ENCODE results near the gene SEPTIN2.
"Not testable (repeated sequence)": the region's sequence is repeated elsewhere in the genome, so short reads cannot be mapped to it uniquely, and the experiment has no call there.

SEPTIN2 gene

GRCh38 chr2:241315093-241315878 lies 439 bp upstream of the SEPTIN2 start, which contains the start of gene HDLBP:
HDLBP (minus strand) TSS chr2:241315672; CDS start chr2:241266869, 48,803 bp downstream.
- peak; percentile 95 for DNase-seq

- no peak for DNase-seq
Measured at GRCh38 chr2:241316825-241317224, 1.1 kb downstream of the SEPTIN2 start.

DNA sequence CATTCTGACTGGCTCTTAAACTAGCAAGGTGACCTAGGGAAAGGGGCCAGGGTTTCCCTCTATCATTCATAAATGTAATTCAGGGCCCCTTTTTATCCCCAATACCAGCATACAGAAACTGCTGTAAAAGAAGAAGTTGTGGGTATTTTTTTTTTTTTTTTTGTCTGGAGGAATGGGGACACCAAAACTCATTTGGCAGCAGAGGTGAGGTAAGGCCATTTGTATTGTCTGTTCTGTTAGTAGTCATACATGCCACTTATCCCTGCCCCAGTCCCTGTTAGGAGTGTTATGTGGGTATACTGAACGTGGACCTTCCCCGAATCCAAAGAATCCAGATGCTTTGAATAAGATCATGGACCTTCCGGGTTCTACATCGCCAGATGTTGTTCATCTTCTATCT lies 1.7 kb downstream of the SEPTIN2 start:
- DNase-seq = no peak

DNA sequence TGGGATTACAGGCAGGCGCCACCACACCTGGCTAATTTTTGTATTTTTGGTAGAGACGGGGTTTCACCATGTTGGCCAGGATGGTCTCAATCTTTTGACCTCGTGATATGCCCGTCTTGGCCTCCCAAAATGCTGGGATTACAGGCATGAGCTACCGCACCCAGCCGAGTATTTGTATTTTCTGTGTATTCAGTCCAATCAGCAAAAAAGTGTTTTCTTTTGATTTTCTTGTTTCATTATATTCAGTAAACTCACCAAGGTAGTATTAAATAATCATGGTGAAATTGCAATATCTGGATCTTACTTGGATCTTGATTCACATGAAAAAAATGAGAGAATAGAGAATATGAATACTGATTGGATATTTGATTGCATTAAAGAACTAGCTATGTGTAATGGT lies 3.1 kb downstream of the SEPTIN2 start:
- DNase-seq = not testable (repeated sequence)

DNA sequence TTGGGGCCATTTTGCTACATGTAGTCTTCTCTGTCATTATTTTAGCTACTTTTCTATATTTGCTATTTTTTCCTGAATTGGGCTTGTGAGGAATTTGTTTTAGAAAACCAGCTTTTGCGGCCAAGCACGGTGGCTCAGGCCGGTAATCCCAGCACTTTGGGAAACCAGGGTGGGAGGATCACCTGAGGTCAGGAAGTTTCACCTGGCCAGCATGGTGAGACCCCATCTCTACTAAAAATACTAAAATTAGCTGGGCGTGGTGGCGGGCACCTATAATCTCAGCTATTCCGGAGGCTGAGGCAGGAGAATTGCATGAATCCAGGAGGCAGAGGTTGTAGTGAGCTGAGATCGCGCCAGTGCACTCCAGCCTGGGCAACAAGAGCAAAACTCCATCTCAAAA lies 4.7 kb downstream of the SEPTIN2 start:
- no peak for DNase-seq

GRCh38 chr2:241321033-241321432 lies 5.3 kb downstream of the SEPTIN2 start:
- DNase-seq = no peak

DNA sequence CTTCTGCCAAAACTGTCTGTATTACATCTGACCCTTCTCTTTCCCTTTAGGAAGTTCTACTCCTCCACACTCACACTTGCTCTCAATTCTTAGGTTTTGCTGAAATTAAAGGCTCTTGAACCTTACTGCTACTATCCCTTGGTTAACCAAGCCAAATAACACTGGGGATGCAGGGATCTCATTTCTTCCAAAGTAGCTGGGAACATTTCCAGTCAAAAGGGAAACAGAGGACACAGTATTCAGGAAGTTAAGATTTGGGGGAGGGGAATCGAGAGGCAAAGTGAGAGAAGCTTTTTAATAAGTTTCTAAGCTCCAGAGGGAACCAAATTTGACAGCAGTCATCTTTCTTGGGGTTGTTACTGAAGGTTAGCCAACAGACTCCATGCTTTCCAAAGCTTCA lies 6.2 kb downstream of the SEPTIN2 start:
- no peak for DNase-seq

- DNase-seq = no peak
Measured at GRCh38 chr2:241323778-241324177, 8.1 kb downstream of the SEPTIN2 start.

GRCh38 chr2:241324775-241325174 lies 9.1 kb downstream of the SEPTIN2 start:
- DNase-seq = no peak

DNA sequence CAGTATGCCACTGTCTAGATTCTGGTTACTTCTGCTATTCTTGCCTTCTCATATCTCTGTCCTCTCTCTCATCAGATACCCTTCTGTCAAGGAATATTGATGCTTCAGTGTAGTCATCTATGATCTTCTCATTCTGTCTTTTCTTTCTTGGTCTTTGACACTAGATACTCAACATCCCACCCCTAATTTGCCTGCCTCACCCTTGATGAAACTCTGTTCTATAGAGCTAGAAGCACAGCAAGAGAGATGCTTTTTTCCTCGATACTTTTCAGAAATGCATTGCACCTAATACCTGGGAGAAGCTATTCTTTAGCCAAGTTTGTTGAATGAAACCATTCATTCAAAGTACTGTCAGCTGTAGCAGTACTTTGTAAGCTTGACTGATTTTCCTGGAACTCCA lies 9.5 kb downstream of the SEPTIN2 start:
- no peak for DNase-seq

DNA sequence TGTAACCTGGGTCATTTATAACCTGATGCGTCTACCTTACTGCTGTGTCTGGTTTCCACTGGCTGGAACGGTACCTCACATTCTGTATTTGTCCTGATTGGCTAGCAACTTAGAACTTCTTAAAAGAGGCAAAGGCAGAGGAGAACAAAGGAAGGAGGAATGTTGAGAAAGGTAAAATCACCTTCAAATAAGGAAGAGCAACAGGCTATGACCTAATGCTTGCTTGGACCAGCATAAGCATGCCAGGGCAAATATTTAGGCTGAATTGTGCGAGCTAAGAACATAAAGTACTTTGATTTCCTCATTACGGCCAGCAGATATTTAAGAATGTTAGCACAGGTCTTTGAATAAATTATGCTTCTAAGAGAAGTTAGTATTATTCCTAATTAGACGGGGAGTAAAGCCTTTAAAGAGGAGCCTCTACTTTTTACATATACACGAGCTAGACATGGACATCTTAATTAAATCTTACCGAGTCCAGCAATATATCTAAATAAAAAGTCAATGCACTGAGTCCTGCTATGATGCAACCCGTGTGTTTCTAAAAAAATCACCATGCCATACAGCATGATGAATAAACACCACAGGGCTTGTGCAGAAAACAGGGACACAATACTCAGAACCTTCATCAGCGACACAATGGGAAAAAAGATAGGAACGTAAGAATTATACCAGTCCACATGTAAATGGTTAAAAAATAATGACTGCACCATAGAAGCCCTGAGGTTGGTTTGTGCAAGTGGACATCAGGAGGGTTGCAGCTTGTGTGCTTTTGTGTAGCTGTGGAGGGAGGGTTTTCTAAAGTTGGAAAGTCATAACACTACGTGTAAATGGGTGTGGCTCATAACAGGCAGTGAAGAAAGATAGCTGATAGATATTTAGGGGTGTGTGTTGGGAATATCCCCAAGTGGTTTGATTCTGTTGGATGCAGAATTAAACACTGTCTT lies 14.2 kb downstream of the SEPTIN2 start:
- no peak for DNase-seq

DNA sequence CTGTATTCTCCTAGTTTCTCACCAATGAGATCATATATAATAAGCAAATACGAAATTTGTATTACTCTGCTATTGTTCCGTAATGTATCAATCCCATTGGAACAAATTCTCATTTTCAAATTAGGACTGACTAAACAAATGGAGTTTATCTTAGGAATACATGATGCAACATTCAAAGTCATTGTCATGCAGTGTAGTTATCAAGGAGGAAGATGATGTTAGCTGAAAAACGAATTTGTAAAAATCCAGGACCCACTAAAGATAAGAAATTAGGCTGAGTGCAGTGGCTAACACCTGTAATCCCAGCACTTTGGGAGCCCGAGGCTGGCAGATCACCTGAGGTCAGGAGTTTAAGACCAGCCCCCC lies 14.9 kb downstream of the SEPTIN2 start:
- no peak for DNase-seq

DNA sequence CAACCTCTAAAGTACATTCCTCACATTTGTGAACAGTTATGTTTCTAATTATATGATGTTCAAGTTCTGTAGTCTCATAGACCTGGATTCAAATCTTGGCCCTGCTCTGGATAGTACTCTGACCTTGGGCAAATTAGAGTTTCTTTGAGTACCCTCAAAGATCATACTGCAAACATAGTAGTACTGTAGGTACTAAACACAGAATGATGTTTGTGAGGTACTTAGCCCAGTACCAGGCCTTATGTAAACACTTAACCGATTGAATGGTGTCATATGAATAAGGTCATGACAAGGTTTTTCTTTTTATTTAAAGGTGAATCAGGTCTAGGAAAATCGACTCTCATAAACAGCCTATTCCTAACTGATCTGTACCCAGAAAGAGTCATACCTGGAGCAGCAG lies 19.1 kb downstream of the SEPTIN2 start:
- DNase-seq = no peak

DNA sequence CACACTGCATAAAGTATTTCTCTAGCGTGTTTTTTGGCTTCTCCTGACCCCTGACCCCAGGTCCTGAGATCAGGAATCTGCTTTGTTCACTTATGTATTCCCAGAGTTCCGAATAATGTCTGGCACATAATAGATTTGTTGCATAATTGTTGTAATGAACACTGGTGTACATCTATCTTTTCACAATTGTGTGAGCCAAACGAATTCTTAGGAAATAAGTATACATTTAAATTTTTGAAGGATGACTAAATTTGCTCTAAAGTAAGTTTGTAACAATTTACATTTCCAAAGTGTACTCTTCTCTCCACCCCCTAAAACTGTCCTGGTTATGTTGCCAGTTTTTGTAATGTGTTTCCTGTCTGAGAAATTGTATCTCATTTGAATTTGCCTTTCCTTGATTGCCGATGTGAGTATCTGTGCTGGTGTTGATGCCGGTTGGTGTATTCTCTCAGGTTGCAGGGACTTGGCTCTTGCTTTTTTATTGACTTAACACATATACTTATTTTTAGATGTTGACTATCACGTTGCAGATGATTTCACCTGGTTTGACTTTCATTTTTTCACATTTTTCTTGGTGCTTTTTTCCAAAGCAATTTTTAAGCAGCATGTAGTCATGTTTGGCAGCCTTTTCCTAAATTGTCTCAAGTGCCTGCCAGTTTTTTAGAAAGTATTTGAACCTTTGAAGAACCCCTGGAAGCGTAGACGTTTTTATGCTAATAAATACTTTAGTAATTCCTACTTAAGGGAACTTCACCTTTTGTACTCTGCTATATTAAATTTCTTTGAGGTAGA lies 24.3 kb downstream of the SEPTIN2 start:
- no peak for DNase-seq

- no peak for DNase-seq
Measured at GRCh38 chr2:241340631-241341163, 25.0 kb downstream of the SEPTIN2 start.

DNA sequence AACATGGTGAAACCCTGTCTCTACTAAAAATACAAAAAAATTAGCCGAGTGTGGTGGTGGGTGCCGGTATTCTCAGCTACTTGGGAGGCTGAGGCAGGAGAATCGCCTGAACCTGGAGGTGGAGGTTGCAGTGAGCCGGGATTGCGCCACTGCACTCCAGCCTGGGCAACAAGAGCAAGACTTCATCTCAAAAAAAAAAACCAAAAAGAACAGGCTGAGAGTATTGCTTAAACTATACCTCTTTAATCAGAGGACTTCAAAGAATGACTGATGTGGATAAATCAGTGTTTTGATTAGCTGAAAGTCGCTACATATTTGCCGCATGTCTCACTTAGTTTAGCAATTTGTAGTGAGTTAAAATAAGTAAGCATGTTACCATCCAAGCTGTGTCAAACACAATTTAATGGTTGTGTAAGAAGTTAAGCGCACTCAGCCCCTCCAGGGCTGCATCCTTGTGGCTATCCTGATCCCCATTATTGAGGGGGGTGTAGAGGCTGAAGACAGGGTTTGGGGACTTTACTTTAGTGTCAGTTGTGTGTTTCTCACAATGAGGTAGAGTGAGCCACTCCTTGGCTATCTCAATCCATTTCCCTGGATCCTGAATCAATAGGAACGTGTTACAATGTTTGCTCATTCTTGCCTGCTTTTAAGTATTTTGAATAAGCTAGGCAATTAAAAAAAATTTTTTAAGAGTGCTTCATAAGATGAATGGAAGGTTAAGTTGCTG lies 29.4 kb downstream of the SEPTIN2 start:
- no peak for DNase-seq

DNA sequence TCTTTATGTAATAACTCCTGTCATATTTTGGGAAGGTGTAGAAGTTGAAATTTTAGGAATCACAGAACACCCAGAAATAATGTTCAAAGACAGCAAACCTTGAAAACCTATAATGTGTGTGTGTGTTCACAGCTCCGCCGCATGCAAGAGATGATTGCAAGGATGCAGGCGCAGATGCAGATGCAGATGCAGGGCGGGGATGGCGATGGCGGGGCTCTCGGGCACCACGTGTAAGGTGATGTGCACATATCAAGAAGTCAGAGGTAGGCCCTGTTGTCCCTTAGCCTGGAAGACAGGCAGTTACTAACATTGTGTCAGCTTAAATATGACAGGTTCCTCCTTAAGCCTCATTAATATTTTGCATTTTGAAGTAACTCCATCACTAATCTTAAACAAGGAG lies 34.2 kb downstream of the SEPTIN2 start:
- no peak for DNase-seq

DNA sequence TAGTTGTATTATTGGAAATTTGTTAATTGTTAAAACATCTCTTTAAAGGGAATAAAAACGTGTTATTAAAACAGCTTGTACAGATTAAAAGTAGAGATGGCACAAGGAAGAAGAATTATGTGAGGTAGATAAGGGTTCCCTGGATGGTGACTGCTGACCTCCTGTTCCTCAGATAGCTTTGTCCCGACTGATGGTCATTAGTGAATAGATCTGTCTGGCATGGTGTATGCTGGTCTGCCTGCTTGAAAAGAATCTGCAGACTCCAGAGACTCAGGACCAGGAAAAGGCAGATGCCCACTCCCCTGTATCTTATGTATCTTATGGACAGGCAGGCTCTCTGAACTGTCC lies 34.8 kb downstream of the SEPTIN2 start:
- no peak for DNase-seq

GRCh38 chr2:241350878-241351639 lies 35.3 kb downstream of the SEPTIN2 start:
- DNase-seq = no peak

DNA sequence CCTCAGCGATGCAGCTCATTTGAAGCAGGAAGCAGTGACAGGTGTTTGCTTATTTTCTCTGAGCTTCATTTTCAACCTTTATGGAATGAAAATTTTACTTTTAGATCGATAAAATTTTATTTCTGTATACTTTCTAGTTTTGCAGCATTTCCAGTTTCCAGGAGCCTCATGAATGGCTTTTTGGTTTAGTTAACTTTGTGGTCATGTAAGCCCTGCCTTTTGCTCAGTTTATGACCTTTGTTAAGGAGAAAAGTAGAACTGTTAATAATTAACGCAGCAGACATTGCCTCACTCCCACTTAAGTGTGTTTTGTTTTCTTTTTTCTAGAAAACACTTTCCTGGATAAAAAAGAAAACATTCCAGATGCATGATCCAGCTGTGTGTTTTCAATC lies 35.9 kb downstream of the SEPTIN2 start:
- DNase-seq = no peak

DNA sequence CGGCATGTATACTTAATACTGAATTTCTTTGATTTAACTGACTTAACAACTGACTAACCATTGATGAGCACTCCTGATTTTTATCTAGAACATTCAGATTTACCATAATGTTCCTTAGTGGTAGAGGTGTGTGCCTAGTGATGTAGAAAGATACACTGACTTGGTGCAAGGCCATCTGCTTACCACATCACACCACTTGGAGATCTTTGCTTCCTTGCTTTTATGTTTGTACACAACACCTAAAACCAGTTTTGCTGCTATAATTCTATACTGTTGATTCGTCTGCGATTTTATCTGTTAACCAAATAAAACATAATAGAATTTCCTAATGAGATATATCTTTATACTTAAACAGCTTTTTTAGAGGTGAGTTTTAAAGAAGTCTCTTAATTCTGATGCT lies 36.5 kb downstream of the SEPTIN2 start:
- no peak for DNase-seq
